Activated naive CD4-positive, alpha-beta T cell treated with anti-CD3 and anti-CD28 coated beads, Interleukin-2, amount 50 U/mL, for 72 hours (primary cell): ENCODE data around the gene RBMX. TPM values are rescaled to one million over a fixed set of nuclear protein-coding genes. Genes with fewer than 3 reads are reported as not detected.
"Not testable (repeated sequence)": the region's sequence is repeated elsewhere in the genome, so short reads cannot be mapped to it uniquely, and the experiment has no call there.

Source experiments
- ATAC-seq, 2 donors: fragments of 150-1000 bp; cut with Tn5 transposase; 2 replicates each; pipeline ENCODE4 v1.10.0; 2021; ENCODE audit warnings: mild to moderate bottlenecking in 2 of 2, moderate library complexity in 2 of 2
- DNase-seq, 2 donors: peaks; one replicate each; pipeline ENCODE4 v3.0.0; 2021 to 2022; ENCODE audit warnings: low spot score in 2 of 2
- H3K27ac Mint-ChIP-seq, 2 donors: one replicate each; pipeline ENCODE4 v1.8.0; 2022; ENCODE audit warnings: mild to moderate bottlenecking in 2 of 2, mixed read lengths in 2 of 2
- H3K36me3 Mint-ChIP-seq, 2 donors: one replicate each; pipeline ENCODE4 v1.8.0; 2022; ENCODE audit warnings: mixed read lengths in 2 of 2
- H3K9me3 Mint-ChIP-seq, 2 donors: one replicate each; pipeline ENCODE4 v1.8.0; 2022; ENCODE audit warnings: mixed read lengths in 2 of 2
- total RNA-seq, 2 donors: library from RNA; stranded (reverse); gene quantifications; one replicate each; pipeline ENCODE4 v1.2.3, GENCODE V29; 2022

RBMX gene
- 100 to 1,000 TPM; 220 to 285 TPM for total RNA-seq

DNA sequence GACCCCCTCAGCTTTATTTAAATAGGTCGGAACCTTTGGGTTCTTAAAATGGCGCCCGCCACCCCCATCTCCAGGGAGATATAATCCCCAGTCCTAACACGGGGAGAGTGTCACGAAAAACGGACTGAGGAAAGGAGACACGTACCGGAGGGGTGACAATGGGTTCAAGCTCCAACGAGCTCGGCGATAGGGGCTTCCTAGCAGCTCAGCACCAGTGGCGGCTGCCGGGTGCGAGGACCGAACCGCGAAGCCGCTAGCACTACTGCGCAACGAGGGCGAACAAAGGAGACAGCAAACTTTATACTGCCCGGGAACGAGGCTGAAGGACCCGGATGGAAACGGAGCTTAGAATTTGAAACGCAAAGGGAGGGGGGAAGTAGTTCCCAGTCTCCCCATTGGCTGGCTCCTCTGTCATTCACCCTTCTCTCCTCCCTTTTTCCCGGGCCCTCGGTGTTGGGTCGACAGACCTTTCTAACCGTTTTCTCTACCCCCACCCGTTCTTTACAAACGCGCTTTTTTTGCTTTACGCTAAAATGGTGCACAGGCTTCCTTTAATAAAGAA, at the start of gene RBMX:
Gene RBMX (minus strand): TSS at position 274 of the 562 bp plus-strand sequence. CDS start 1,298 bp downstream, outside the sequence.
- peak within 1 kb of the TSS; percentile 98 to 100 for H3K27ac Mint-ChIP-seq
- ATAC-seq (peak; percentile 95 to 96), DNase-seq (peak; percentile 84 to 85)
- H3K36me3 Mint-ChIP-seq = peaks cover 19 to 36% of the 10 kb centered on the region in 2 donors
- H3K9me3 Mint-ChIP-seq = no peaks in the 10 kb centered on the region

DNA sequence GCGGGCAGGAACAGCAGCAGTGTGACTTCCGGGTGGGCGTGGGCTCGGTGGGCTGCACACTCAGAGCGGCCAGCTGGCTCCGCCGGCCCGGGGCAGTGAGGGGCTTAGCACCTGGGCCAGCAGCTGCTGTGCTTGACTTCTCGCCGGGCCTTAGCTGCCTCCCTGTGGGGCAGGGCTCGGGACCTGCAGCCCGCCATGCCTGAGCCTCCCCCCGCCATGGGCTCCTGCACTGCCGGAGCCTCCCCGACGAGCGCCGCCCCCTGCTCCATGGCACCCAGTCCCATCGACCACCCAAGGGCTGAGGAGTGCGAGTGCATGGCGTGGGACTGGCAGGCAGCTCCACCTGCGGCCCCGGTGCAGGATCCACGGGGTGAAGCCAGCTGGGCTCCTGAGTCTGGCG, 40.9 kb upstream of the RBMX start:
- not testable (repeated sequence) for H3K9me3 Mint-ChIP-seq

DNA sequence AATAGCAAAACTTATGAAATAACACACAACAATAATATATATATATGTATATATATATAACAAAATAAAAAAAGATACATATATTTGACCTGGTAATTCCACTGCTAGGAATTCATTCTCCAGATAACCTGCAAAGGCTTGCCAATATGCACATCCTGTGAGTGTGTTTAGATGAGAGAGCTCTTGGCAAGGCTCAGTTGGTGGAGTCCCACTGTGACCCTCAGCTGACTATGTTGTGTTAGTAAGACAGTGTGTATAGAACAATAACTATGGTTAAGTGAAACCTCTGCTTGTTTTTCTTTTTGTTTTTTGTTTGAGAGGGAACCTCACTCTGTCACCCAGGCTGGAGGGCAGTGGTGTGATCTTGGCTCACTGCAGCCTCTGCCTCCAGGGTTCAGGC, 39.5 kb upstream of the RBMX start:
- H3K27ac Mint-ChIP-seq = no peak overlapping the region
- DNase-seq = no peak
- ATAC-seq = no peak
- H3K9me3 Mint-ChIP-seq = no peaks in the 10 kb centered on the region
- H3K36me3 Mint-ChIP-seq = peaks cover 5 to 6% of the 10 kb centered on the region in 2 donors

More for the DNA sequence above, 40.9 kb upstream of the RBMX start:
- H3K27ac Mint-ChIP-seq, DNase-seq, ATAC-seq, H3K36me3 Mint-ChIP-seq: not testable (repeated sequence)

DNA sequence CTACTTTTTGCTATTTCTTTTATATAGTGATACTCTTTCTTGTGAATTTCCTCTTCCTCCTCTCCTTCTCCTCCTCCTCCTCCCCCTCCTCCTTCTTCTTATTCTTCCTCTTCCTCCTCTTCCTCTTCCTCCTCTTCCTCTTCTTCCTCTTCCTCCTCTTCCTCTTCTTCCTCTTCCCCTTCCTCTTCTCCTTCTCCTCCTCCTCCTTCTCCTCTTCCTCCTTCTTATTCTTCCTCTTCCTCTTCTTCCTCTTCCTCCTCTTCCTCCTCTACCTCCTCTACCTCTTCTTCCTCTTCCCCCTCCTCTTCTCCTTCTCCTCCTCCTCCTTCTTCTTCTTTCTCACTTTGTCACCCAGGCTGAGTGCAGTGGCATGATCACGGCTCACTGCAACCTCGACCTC, 36.3 kb upstream of the RBMX start:
- no peak for DNase-seq
- Mint-ChIP-seq H3K9me3 (no peaks in the 10 kb centered on the region), H3K27ac (no peak overlapping the region), H3K36me3 (no peaks in the 10 kb centered on the region)
- no peak for ATAC-seq

DNA sequence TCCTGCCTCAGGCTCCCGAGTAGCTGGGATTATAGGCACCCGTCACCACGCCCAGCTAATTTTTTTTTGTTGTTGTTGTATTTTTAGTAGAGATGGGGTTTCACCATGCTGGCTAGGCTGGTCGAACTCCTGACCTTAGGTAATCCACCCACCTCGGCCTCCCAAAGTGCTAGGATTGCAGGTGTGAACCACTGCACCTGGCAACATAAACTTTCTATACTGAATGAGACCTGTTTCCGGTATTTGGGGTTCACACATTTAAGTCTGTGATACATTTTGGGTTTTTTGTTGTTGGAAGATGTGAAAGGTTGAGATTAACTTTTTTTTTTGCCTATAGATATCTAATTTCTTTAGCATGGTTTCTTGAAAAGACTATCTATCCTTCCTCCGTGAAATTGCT, 31.1 kb upstream of the RBMX start:
- ATAC-seq, H3K36me3 Mint-ChIP-seq, H3K27ac Mint-ChIP-seq, H3K9me3 Mint-ChIP-seq, DNase-seq: not testable (repeated sequence)

DNA sequence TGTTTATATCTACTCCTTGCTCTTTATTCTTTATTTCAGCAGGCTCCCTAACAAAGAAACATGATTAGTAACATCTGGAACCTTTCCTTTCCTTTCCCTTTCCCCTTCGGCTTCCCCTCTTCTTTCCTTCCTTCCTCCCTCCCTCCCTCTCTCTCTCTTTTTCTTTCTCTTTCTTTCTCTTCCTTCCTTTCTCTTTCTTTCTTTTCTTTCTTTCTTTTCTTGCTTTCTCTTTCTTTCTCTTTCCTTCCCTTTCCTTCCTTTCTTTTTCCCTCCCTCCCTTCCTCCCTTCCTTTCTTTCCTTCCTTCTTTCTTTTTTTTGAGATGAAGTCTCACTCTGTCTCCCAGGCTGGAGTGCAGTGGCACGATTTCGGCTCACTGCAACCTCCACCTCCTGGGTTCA, 30.7 kb upstream of the RBMX start:
- ATAC-seq (no peak), DNase-seq (no peak)
- Mint-ChIP-seq H3K9me3 (no peaks in the 10 kb centered on the region), H3K27ac (no peak overlapping the region), H3K36me3 (no peaks in the 10 kb centered on the region)

DNA sequence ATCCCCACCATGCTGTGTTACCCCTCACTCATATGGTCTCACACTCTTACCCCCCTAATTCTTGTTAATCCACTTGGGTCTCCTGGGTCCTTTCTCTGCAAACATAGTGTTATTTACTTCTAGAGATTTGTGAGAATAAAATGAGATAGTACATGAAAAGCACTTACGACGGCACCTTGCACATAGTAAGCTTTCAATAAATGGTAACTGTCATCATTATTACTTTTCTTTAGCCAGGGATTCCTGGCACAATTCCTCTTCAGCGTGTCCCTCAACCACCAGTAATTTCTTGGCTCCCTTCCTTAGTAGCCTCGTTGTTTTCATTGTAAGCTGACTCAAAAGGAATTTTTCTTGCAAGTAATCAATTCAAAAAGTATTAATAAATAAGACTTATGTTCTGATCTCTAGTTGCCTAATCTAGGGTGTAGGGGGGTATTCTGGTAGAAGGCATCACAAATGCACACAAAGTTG, 30.1 kb upstream of the RBMX start:
- H3K36me3 Mint-ChIP-seq = no peaks in the 10 kb centered on the region
- no peak for DNase-seq
- no peak for ATAC-seq
- peak overlapping the region in 1 of 2 donors; percentile 92 for H3K27ac Mint-ChIP-seq
- no peaks in the 10 kb centered on the region for H3K9me3 Mint-ChIP-seq

DNA sequence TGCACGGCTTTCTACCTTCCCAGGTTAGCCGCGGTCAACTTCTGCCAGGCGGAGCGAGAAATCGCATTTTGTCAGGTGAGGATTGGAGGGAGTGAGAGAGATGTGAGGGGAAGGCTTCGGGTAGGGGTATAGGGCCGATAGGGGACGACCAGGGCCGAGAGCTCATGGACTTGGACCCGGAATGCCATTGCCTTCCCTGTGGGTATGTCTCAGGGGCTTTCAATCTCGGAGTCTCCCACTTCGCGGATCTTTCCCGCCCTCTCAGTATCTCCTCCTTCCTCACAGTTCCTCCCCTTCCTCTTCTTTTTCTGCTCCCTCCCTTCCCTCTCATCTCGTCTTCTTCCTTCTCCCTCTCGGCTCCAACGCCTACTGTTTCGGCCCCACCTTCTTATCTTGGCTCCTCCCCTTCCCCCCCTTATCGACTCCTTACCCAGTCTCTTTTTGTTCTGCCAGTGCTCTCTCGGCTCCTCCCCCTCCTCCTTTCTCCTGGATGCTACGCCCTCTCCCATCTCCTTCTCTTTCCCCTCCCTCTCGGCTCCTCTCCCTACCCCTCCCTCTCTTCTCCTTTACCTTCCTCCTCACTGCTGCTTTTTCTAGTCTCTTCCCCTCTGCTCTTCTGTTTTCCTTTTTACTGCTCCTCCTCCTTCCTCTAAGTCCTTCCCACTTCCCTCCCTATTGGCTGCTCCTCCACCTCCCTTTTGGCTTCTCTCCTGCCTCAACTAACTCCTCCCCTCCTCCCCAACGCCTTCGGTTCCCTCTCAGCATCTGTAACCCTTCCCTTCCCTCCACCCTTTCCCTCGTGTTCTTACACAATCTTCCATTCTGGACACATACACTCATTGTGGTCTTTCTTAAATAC, 29.4 kb upstream of the RBMX start:
- ATAC-seq = peak; percentile 72 to 78
- DNase-seq = peak; percentile 54 to 64
- Mint-ChIP-seq H3K36me3 (no peaks in the 10 kb centered on the region), H3K9me3 (no peaks in the 10 kb centered on the region), H3K27ac (peak overlapping the region; percentile 92 to 93)

DNA sequence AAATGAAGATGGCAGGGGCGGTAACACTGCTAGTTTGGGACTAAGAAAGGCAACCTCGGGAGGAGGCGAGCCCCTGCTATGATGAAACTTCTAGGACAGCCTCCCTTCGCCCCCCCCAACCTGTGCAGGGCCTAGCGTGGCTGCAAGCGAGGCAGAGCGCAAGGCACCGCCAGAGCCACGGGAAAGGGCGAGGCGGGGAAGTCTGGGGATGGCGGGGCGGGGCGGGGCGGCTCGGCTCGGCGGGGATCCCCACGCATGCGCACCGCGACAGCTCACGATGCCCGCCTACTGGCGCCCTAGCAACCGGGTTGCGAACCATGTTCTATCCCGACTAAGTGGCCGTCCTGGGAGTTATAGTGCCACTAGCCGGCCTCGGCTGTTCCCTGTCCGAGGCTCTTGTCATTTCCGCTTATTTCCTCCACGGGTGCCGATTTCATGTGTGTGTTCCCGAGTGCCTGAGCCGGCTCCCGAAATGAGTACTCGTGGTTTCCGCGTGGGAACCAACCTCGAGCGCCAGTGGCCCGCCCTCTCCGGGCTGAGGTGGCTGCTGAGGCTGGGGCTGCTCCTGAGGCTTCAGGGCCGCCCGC, 28.7 kb upstream of the RBMX start:
- H3K36me3 Mint-ChIP-seq = no peaks in the 10 kb centered on the region
- peak; percentile 60 to 74 for DNase-seq
- H3K27ac Mint-ChIP-seq = peak overlapping the region; percentile 92 to 93
- peak; percentile 75 to 80 for ATAC-seq
- no peaks in the 10 kb centered on the region for H3K9me3 Mint-ChIP-seq

DNA sequence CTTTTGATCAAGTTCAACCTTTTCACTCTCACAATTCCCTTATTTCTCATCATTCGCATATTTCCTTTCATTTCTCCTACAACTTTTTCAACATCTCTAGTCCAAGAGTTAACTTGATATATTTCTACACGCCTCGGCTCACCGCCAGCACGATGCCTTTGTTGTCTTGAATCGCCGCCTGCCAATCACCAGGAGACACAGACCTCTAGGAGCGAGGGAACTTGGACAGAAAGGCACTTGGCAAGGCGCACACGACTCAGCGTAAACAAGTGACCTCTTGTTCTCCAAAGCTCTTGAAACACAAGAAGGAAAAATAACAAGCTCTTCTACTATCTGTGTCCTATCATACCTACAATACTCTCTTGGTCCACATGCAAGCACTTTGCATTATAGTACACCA, 27.1 kb upstream of the RBMX start:
- ATAC-seq (no peak), DNase-seq (no peak)
- Mint-ChIP-seq H3K36me3 (no peaks in the 10 kb centered on the region), H3K27ac (no peak overlapping the region), H3K9me3 (no peaks in the 10 kb centered on the region)

DNA sequence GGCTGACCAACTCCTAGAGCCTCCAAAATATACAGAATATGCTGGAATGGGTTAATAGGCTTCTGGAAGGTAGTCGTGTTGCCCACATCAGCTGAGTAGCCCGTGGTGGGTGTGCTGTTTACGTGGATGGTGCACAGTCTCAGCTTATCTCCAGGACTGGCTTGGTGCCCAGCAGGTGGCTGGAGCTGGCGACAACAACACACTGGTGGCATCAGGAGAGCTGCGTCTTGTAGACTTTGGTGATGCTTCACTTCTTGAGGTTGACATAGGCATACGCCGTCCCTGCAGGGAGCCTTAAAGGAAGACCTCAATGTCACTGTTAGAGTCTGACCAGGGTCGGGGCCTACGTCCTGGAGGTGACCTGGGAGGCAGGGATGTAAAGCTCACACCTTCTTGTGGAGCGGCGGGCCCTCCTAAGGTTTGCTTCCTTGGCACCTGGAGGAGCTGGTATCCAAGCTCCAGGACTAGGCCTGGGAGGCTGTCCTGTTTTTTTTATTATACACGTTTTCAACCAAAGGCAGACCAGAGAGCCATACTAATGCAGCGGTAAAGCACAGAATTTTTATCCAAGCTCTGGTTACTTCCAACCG, 26.5 kb upstream of the RBMX start:
- no peaks in the 10 kb centered on the region for H3K36me3 Mint-ChIP-seq
- no peaks in the 10 kb centered on the region for H3K9me3 Mint-ChIP-seq
- DNase-seq (no peak), ATAC-seq (no peak)
- no peak overlapping the region for H3K27ac Mint-ChIP-seq

DNA sequence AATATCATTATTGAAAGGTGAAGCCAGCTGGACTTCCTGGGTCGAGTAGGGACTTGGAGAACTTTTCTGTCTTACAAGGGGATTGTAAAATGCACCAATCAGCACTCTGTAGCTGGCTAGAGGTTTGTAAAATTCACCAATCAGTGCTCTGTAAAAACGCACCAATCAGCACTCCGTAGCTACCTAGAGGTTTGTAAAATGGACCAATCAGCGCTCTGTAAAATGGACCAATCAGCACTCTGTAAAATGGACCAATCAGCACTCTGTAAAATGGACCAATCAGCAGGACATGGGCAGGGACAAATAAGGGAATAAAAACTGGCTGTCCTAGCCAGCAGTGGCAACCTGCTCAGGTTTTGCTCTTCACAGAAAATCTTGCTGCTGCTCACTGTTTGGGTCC, 23.5 kb upstream of the RBMX start:
- not testable (repeated sequence) for H3K9me3 Mint-ChIP-seq, H3K27ac Mint-ChIP-seq, DNase-seq, ATAC-seq, H3K36me3 Mint-ChIP-seq

DNA sequence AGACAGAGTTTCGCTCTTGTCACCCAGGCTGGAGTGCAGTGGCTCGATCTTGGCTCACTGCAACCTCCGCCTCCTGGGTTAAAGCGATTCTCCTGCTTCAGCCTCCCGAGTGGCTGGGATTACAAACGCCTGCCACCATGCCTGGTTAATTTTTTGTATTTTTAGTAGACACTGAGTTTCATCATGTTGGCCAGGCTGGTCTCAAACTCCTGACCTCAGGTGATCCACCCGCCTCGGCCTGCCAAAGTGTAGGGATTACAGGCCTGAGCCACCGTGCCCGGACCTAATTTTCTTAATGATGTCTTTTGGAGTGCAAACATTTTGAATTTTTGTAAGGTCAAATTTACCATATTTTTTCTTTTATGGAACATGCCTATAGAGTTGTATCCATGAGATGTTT, 19.5 kb upstream of the RBMX start:
- not testable (repeated sequence) for DNase-seq, H3K36me3 Mint-ChIP-seq, H3K27ac Mint-ChIP-seq, ATAC-seq, H3K9me3 Mint-ChIP-seq

DNA sequence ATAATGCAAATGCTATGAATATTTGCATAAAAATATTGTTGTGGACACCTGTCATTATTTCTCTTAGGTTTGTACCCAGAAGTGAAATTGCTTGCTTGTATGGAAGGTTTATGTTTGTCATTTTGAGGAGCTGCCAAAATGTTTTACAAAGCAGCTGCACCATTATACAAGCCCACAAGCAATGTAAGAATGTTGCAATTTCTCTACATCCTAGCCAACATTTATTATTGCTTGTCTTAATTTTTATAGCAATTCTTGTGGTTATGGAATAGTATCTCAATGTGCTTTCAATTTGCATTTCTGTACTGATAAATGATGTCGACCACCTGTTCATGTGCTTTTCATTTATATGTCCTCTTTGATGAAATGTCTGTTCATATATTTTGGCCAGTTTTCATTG, 18.7 kb upstream of the RBMX start:
- H3K36me3 Mint-ChIP-seq = no peaks in the 10 kb centered on the region
- no peak for DNase-seq

DNA sequence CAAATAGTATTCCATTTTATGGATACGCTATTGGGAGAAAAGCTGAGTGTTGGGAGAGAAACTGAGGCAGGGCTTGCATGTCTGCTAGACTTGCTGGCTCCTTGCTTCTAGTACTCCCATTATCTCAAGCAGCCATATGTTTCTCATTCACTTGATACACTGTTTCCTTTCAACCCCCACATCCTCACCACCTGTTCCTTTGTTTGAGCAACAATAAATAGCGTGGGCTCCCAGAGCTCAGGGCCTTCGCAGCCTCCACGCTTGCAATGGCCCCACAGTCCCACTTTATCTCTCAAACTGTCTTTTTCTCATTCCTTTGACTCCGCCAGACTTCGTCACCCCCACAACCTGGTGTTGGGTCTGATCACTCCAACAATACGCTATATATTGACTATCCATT, 18.2 kb upstream of the RBMX start:
- ATAC-seq, H3K36me3 Mint-ChIP-seq: not testable (repeated sequence)

More for the DNA sequence above, 18.7 kb upstream of the RBMX start:
- no peak for ATAC-seq
- Mint-ChIP-seq H3K9me3 (no peaks in the 10 kb centered on the region), H3K27ac (no peak overlapping the region)

DNA sequence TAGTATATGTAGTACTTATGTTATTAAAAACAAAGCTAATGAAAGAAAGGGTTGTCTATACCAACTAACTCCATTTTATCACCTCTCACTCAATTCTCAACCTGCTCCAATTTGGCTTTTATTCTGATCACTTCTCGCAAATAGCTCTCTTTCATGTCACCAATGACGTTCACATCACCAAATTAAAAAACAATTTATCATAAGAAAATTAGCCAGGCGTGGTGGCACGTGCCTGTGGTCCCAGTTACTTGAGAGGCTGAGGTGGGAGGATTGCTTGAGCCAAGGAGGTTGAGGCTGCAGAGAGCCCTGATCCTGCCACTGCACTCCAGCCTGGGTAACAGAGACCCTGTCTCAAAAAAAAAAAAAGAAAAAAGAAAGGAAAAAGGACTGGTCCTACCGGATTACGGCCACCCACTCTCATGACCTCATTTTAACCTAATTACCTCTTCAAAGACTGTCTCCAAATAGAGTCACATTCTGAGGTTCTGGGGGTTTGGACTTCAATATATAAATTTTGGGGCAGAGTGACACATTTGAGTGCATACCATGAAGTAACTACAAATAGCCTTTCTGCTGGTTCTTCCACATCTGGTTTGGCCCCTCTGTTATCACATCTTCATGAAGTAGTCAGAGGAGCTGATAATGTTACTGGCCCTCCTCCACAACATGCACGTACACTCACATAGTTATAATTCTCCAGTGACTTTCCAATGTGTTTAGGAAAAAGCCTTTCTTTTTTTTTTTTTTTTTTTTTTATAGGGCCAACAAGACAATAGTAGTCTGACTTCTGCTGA, 15.8 kb upstream of the RBMX start:
- Mint-ChIP-seq H3K9me3 (no peaks in the 10 kb centered on the region), H3K27ac (no peak overlapping the region), H3K36me3 (no peaks in the 10 kb centered on the region)
- no peak for DNase-seq
- ATAC-seq = no peak

More for the DNA sequence above, 18.2 kb upstream of the RBMX start:
- DNase-seq, H3K9me3 Mint-ChIP-seq: not testable (repeated sequence)
- peak overlapping the region in 1 of 2 donors; percentile 57 for H3K27ac Mint-ChIP-seq
